GM23338 (cell line): ENCODE measurements around the gene CYSRT1.

Experiments used
- CREB1 ChIP-seq: fragments of 250-450 bp; sonication (Bioruptor Pico); IDR thresholded peaks from 2 replicates; pipeline ENCODE4 v1.5.0; 2020; ENCODE audit warnings: low read depth, mild to moderate bottlenecking, moderate library complexity
- EZH2 ChIP-seq: fragments of 200-600 bp; sonication (generic); IDR thresholded peaks from one replicate; pipeline ENCODE4 v1.8.0; 2017; ENCODE audit warnings: antibody characterized with exemption, mild to moderate bottlenecking, low read depth; ENCODE audit not compliant: unreplicated experiment
- EZH2phosphoT487 ChIP-seq: fragments of 200-600 bp; sonication (generic); IDR thresholded peaks from one replicate; pipeline ENCODE4 v1.8.1; 2018; ENCODE audit warnings: antibody characterized with exemption; ENCODE audit not compliant: unreplicated experiment
- JUNB ChIP-seq: IDR thresholded peaks from one replicate; pipeline ENCODE4 v1.6.1; 2016; ENCODE audit warnings: antibody characterized with exemption; ENCODE audit not compliant: unreplicated experiment
- NANOG ChIP-seq: IDR thresholded peaks from 2 replicates; pipeline ENCODE4 v1.6.1; 2016; ENCODE audit warnings: antibody characterized with exemption, borderline replicate concordance
- POLR2AphosphoS5 ChIP-seq: IDR thresholded peaks from 2 replicates; pipeline ENCODE4 v1.6.1; 2016; ENCODE audit warnings: antibody characterized with exemption, low read depth
- TF ChIP-seq, protein P1 (sequence below), 2 experiments: fragments of 200-600 bp in 1 of 2; sonication (generic) in 1 of 2; conservative IDR thresholded peaks; 2 replicates each; pipeline versions ENCODE4 v1.5.1 to v1.6.1; 2016 to 2017; ENCODE audit warnings: antibody characterized with exemption in 2 of 2, low read depth in 2 of 2, mild to moderate bottlenecking in 2 of 2, moderate library complexity in 1 of 2
- TF ChIP-seq, protein P2 (sequence below): IDR thresholded peaks from one replicate; pipeline ENCODE4 v1.6.1; 2018; ENCODE audit warnings: antibody characterized with exemption; ENCODE audit not compliant: unreplicated experiment
- TF ChIP-seq, protein P3 (sequence below): IDR thresholded peaks from 2 replicates; pipeline ENCODE4 v1.6.1; 2016; ENCODE audit warnings: antibody characterized with exemption

DNA sequence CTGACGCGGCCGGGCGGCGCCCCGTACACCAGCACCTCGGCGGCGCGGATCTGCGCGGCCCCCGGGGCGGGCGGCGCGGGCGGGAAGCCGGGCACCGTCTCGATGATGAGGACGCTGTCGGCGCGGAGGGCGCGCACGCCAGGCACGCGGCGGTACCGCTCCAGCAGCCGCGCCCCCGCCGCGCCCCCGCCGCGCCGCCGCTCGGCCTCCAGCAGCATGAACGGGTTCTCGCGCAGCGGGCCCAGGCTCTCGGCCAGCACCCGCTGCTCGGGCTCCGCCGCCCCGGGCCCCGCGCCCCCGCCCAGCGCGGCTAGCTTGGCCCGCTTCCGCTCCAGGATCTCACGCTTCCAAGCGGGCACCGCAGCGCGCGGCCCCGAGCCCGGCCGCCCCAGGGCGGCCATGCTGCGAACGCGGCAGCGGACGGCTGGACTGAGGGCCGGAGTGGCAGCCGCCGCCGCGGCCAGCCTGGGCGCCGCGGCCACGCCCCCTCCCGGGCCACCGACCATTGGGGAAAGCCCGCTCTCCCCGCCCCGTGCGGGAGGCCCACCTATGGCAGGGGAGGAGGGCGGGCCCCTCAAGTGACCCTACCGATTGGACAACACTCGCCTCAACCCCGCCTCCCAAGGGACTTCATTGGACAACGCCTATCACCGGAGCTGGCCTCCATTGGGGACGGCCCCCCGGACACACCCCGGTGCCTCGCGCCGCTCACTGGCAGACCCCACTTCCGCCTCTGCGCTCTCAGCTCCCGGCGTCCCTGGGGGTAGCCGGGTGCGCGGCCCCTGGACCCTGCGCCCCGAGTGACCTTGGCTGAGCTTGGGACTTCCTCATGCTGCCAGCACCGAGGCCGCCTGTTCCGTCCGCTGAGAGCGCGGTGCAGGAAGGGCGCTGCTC is 24.4 kb upstream of the CYSRT1 start, which contains the start of gene TPRN:
- TF ChIP-seq POLR2AphosphoS5: peak; percentile 99
- TF ChIP-seq, protein P1, sequence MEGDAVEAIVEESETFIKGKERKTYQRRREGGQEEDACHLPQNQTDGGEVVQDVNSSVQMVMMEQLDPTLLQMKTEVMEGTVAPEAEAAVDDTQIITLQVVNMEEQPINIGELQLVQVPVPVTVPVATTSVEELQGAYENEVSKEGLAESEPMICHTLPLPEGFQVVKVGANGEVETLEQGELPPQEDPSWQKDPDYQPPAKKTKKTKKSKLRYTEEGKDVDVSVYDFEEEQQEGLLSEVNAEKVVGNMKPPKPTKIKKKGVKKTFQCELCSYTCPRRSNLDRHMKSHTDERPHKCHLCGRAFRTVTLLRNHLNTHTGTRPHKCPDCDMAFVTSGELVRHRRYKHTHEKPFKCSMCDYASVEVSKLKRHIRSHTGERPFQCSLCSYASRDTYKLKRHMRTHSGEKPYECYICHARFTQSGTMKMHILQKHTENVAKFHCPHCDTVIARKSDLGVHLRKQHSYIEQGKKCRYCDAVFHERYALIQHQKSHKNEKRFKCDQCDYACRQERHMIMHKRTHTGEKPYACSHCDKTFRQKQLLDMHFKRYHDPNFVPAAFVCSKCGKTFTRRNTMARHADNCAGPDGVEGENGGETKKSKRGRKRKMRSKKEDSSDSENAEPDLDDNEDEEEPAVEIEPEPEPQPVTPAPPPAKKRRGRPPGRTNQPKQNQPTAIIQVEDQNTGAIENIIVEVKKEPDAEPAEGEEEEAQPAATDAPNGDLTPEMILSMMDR (conservative IDR thresholded peaks at IDR 0.05; ENCODE audit: low read depth in 2 of 2): no peak
- TF ChIP-seq EZH2phosphoT487: no peak
- no peak for TF ChIP-seq EZH2
- no peak for TF ChIP-seq CREB1 (CRISPR knock-in tag)
- TF ChIP-seq JUNB: no peak
- TF ChIP-seq, protein P2, sequence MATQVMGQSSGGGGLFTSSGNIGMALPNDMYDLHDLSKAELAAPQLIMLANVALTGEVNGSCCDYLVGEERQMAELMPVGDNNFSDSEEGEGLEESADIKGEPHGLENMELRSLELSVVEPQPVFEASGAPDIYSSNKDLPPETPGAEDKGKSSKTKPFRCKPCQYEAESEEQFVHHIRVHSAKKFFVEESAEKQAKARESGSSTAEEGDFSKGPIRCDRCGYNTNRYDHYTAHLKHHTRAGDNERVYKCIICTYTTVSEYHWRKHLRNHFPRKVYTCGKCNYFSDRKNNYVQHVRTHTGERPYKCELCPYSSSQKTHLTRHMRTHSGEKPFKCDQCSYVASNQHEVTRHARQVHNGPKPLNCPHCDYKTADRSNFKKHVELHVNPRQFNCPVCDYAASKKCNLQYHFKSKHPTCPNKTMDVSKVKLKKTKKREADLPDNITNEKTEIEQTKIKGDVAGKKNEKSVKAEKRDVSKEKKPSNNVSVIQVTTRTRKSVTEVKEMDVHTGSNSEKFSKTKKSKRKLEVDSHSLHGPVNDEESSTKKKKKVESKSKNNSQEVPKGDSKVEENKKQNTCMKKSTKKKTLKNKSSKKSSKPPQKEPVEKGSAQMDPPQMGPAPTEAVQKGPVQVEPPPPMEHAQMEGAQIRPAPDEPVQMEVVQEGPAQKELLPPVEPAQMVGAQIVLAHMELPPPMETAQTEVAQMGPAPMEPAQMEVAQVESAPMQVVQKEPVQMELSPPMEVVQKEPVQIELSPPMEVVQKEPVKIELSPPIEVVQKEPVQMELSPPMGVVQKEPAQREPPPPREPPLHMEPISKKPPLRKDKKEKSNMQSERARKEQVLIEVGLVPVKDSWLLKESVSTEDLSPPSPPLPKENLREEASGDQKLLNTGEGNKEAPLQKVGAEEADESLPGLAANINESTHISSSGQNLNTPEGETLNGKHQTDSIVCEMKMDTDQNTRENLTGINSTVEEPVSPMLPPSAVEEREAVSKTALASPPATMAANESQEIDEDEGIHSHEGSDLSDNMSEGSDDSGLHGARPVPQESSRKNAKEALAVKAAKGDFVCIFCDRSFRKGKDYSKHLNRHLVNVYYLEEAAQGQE: no peak
- TF ChIP-seq, protein P3, sequence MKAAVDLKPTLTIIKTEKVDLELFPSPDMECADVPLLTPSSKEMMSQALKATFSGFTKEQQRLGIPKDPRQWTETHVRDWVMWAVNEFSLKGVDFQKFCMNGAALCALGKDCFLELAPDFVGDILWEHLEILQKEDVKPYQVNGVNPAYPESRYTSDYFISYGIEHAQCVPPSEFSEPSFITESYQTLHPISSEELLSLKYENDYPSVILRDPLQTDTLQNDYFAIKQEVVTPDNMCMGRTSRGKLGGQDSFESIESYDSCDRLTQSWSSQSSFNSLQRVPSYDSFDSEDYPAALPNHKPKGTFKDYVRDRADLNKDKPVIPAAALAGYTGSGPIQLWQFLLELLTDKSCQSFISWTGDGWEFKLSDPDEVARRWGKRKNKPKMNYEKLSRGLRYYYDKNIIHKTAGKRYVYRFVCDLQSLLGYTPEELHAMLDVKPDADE: 0 out of 2 replicates have a peak, but pooled peaks have one; percentile 51
- no peak for TF ChIP-seq NANOG
